HEK293 (cell line): ENCODE results near the gene TMCO5A.

Experiments used
- PRDM1 ChIP-seq: fragments of 450-650 bp; formaldehyde crosslinking; IDR thresholded peaks from 2 replicates; pipeline ENCODE4; 2016; ENCODE audit warnings: missing biosample characterization, missing genetic modification characterization
- ZNF146 ChIP-seq: fragments of 450-650 bp; formaldehyde crosslinking; IDR thresholded peaks from 2 replicates; pipeline ENCODE4 v1.5.1; 2016; ENCODE audit warnings: missing biosample characterization, missing genetic modification characterization
- ZNF169 ChIP-seq: fragments of 450-650 bp; formaldehyde crosslinking; IDR thresholded peaks from 2 replicates; pipeline ENCODE4 v1.5.1; 2016; ENCODE audit warnings: missing biosample characterization, missing genetic modification characterization
- ZNF24 ChIP-seq: fragments of 450-650 bp; formaldehyde crosslinking; IDR thresholded peaks from 2 replicates; pipeline ENCODE4 v1.5.1; 2016; ENCODE audit warnings: missing biosample characterization, missing genetic modification characterization
- ZNF248 ChIP-seq: fragments of 450-650 bp; formaldehyde crosslinking; IDR thresholded peaks from 2 replicates; pipeline ENCODE4 v1.5.1; 2017; ENCODE audit warnings: missing biosample characterization, missing genetic modification characterization
- ZNF274 ChIP-seq, 2 experiments: fragments of 200-500 bp in 1 of 2; fragments of 450-650 bp in 1 of 2; sonication (Bioruptor generic) in 1 of 2; formaldehyde crosslinking in 1 of 2; IDR thresholded peaks; 2 replicates each; pipeline versions ENCODE4 v1.5.1 to v1.6.1; 2014 to 2016; ENCODE audit warnings: borderline replicate concordance in 1 of 2, inconsistent platforms in 1 of 2, low read length in 1 of 2, missing biosample characterization in 1 of 2, missing genetic modification characterization in 1 of 2
- ZNF660 ChIP-seq: fragments of 450-650 bp; IDR thresholded peaks from 2 replicates; pipeline ENCODE4 v1.5.1; 2018; ENCODE audit warnings: missing biosample characterization, mild to moderate bottlenecking, missing genetic modification characterization
- TF ChIP-seq, protein P1 (sequence below): IDR thresholded peaks from 2 replicates; pipeline ENCODE4 v1.6.1; 2011; ENCODE audit warnings: mild to moderate bottlenecking, low read depth, low read length, borderline replicate concordance
- TF ChIP-seq, protein P2 (sequence below): fragments of 450-650 bp; formaldehyde crosslinking; IDR thresholded peaks from 2 replicates; pipeline ENCODE4 v1.5.1; 2016; ENCODE audit warnings: missing biosample characterization, missing genetic modification characterization

DNA sequence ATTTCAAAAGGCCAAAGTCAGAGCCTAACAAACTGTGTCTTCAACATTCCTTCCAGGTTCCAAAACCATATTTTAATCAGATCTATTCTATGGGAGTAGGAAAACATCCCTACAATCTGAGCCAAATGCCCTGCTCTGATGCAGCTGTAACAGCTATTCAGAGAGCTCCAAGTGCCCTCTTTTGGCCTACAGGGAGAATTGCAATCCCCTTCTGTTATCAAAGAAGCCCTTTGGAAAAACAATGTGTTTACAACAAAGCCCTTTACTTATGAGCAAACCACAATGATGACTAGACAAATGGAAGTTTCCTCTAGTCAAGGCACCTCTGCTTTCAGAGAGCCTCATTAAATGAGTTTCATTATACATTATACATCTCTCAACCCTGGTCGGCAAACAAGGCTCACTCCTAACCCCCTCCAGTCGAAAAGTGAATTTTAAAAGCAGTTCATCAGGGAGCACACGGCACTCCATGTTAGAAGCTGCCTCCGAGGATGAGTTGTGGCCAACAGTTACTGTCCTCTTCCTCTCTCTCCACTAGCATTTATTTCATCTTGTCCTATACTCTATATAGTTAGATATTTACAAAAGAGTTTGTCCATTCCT, 42.6 kb upstream of the TMCO5A start:
- no peak for TF ChIP-seq ZNF660 (tag by site-specific recombination)
- TF ChIP-seq, protein P1, sequence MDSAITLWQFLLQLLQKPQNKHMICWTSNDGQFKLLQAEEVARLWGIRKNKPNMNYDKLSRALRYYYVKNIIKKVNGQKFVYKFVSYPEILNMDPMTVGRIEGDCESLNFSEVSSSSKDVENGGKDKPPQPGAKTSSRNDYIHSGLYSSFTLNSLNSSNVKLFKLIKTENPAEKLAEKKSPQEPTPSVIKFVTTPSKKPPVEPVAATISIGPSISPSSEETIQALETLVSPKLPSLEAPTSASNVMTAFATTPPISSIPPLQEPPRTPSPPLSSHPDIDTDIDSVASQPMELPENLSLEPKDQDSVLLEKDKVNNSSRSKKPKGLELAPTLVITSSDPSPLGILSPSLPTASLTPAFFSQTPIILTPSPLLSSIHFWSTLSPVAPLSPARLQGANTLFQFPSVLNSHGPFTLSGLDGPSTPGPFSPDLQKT = no peak
- TF ChIP-seq ZNF146 (tag by site-specific recombination) = no peak
- no peak for TF ChIP-seq ZNF169 (tag by site-specific recombination)
- TF ChIP-seq ZNF274 (IDR thresholded peaks at IDR 0.05; ENCODE audit: low read length) = no peak
- TF ChIP-seq ZNF274 (tag by site-specific recombination; IDR thresholded peaks at IDR 0.05; ENCODE audit: borderline replicate concordance) = no peak
- TF ChIP-seq, protein P2, sequence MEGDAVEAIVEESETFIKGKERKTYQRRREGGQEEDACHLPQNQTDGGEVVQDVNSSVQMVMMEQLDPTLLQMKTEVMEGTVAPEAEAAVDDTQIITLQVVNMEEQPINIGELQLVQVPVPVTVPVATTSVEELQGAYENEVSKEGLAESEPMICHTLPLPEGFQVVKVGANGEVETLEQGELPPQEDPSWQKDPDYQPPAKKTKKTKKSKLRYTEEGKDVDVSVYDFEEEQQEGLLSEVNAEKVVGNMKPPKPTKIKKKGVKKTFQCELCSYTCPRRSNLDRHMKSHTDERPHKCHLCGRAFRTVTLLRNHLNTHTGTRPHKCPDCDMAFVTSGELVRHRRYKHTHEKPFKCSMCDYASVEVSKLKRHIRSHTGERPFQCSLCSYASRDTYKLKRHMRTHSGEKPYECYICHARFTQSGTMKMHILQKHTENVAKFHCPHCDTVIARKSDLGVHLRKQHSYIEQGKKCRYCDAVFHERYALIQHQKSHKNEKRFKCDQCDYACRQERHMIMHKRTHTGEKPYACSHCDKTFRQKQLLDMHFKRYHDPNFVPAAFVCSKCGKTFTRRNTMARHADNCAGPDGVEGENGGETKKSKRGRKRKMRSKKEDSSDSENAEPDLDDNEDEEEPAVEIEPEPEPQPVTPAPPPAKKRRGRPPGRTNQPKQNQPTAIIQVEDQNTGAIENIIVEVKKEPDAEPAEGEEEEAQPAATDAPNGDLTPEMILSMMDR = no peak
- no peak for TF ChIP-seq ZNF248
- no peak for TF ChIP-seq ZNF24 (tag by site-specific recombination)
- TF ChIP-seq PRDM1 = no peak
